Transverse colon (tissue), 4 donors: ENCODE results near the gene ME3. TPM values are rescaled to one million over a fixed set of nuclear protein-coding genes. Genes with fewer than 3 reads are reported as not detected.

Experiments used
- DNase-seq: peaks from one replicate; pipeline ENCODE4 v3.0.0-alpha.2; 2019
- H3K27ac ChIP-seq, 4 donors: fragments of 200-600 bp; sonication (generic); 2 replicates each; pipeline ENCODE4 v1.5.1; 2016 to 2018; ENCODE audit warnings: inconsistent platforms in 4 of 4
- H3K27me3 ChIP-seq: fragments of 200-600 bp; sonication (generic); 2 replicates; pipeline ENCODE4 v1.5.1; 2017; ENCODE audit warnings: inconsistent platforms
- H3K36me3 ChIP-seq, 4 donors: fragments of 200-600 bp; sonication (generic); 2 replicates each; pipeline ENCODE4 v1.5.1; 2017 to 2019; ENCODE audit warnings: inconsistent platforms in 4 of 4
- H3K4me1 ChIP-seq, 4 donors: fragments of 200-600 bp; sonication (generic); 2 replicates each; pipeline ENCODE4 v1.5.1; 2017 to 2020; ENCODE audit warnings: inconsistent platforms in 4 of 4
- H3K4me3 ChIP-seq, 4 donors: fragments of 200-600 bp; sonication (generic); 1 replicate in 1 of 4; 2 replicates in 3 of 4; pipeline versions ENCODE4 v1.5.1 to v1.6.1; 2017 to 2019; ENCODE audit warnings: inconsistent platforms in 4 of 4
- H3K9me3 ChIP-seq, 2 donors: fragments of 200-600 bp; sonication (generic); 2 replicates each; pipeline ENCODE4 v1.5.1; 2017 to 2019; ENCODE audit warnings: inconsistent platforms in 2 of 2
- CTCF ChIP-seq, 5 experiments: fragments of 200-600 bp in 3 of 5; fragments of 450-650 bp in 2 of 5; sonication (generic) in 3 of 5; IDR thresholded peaks; 1 replicate in 2 of 5; 2 replicates in 3 of 5; pipeline ENCODE4 v1.5.1; 2016 to 2017; ENCODE audit warnings: antibody characterized with exemption in 5 of 5, inconsistent platforms in 3 of 5, mild to moderate bottlenecking in 2 of 5, moderate library complexity in 1 of 5
- EP300 ChIP-seq: sonication (generic); formaldehyde crosslinking; IDR thresholded peaks from one replicate; pipeline ENCODE4 v1.6.1; 2017; ENCODE audit warnings: antibody characterized with exemption, low read depth
- POLR2A ChIP-seq: fragments of 450-650 bp; IDR thresholded peaks from one replicate; pipeline ENCODE4 v1.6.1; 2016; ENCODE audit warnings: antibody characterized with exemption, mild to moderate bottlenecking, moderate library complexity
- POLR2AphosphoS5 ChIP-seq, 3 donors: sonication (generic); formaldehyde crosslinking; IDR thresholded peaks; one replicate each; pipeline ENCODE4 v1.6.1; 2016; ENCODE audit warnings: antibody characterized with exemption in 3 of 3
- WGBS, 2 donors: methylation state at CpG; one replicate each; pipeline ENCODE4 v1.1.5; 2018; ENCODE audit warnings: low coverage in 1 of 2; 5-methylcytosine and 5-hydroxymethylcytosine counted together
- in situ Hi-C, 4 donors: fragments of 200-750 bp; cut with MboI; loops; one replicate each; pipeline versions ENCODE4 v1.15.0 to v1.15.1; 2017; ENCODE audit warnings: low sequenced_read_pairs in 3 of 4, low pct_ligation_motif_present in 1 of 4, low pct_unique_long_range_greater_than_20kb in 1 of 4
- intact Hi-C: fragments of 100-400 bp; cut with DNase I; formaldehyde crosslinking; loops from one replicate; pipeline ENCODE4 v1.15.1; 2023; ENCODE audit warnings: low total_unique reads
- total RNA-seq, 4 donors: library from RNA; depleted of rRNA; stranded (reverse); fragments of >200 nt; gene quantifications; one replicate each; pipeline ENCODE4 v1.1.0, GENCODE V29; 2016

Gene ME3
- total RNA-seq, 4 donors from 2014 or later: 91.8 to 258 (median 116) TPM

- H3K9me3 ChIP-seq: no peaks in the 10 kb centered on the region
- TF ChIP-seq POLR2AphosphoS5 (IDR thresholded peaks at IDR 0.05) (no peak), CTCF (IDR thresholded peaks at IDR 0.05) (no peak), POLR2A (no peak), EP300 (no peak)
- in situ Hi-C loops (no loop called here), intact Hi-C loops (no loop called here)
- no peak overlapping the region for H3K27ac ChIP-seq
- no peak for DNase-seq
- H3K4me1 ChIP-seq: no peaks in the 10 kb centered on the region
- H3K27me3 ChIP-seq: no peaks in the 10 kb centered on the region
- H3K36me3 ChIP-seq: no peaks in the 10 kb centered on the region
- no peak overlapping the region for H3K4me3 ChIP-seq
These were observed 181.8 kb downstream of the ME3 start for GRCh38 chr11:86490582-86490981.

DNA sequence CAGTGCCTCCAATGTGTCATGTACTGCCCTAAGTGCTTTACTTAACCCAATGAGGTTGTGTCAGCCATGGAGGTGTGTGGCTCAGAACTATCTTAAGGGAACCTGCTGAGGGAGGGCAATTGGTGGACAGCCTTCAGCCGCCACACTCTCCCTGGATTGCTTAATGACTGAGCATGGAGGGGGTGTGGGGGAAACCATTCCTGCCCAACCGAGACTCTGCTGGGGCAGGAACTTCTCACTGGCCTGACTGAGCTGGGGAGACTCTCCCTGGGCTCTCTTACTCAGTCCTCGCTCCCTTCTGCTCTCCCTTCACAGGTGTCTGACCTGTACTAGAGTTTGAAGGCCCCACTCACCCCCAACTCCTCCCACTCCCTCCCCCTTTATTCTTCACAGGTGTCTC, 183.0 kb downstream of the ME3 start:
- TF ChIP-seq EP300 (no peak), POLR2A (no peak)
- Histone ChIP-seq H3K27ac (no peak overlapping the region), H3K36me3 (no peaks in the 10 kb centered on the region), H3K4me3 (no peak overlapping the region), H3K9me3 (no peaks in the 10 kb centered on the region), H3K27me3 (no peaks in the 10 kb centered on the region), H3K4me1 (no peaks in the 10 kb centered on the region)
- 92 to 94% methylated on average over 2 to 3 of the region's 3 CpGs for WGBS, 2 donors
- in situ Hi-C loops: no loop called here
- intact Hi-C loops: no loop called here
- no peak for DNase-seq

- Histone ChIP-seq H3K4me1 (no peaks in the 10 kb centered on the region), H3K36me3 (no peaks in the 10 kb centered on the region), H3K27ac (no peak overlapping the region), H3K4me3 (no peak overlapping the region), H3K27me3 (no peaks in the 10 kb centered on the region), H3K9me3 (no peaks in the 10 kb centered on the region)
- in situ Hi-C loops (no loop called here), intact Hi-C loops (no loop called here)
- no peak for DNase-seq
- TF ChIP-seq CTCF (IDR thresholded peaks at IDR 0.05): no peak
- no peak for TF ChIP-seq POLR2AphosphoS5 (IDR thresholded peaks at IDR 0.05)
- no peak for TF ChIP-seq EP300
- no peak for TF ChIP-seq POLR2A
- 81 to 89% methylated on average over 3 to 4 of the region's 4 CpGs for WGBS, 2 donors
These were observed 183.9 kb downstream of the ME3 start for GRCh38 chr11:86488553-86488952.

- intact Hi-C loops: no loop called here
- Histone ChIP-seq H3K9me3 (no peaks in the 10 kb centered on the region), H3K4me3 (no peak overlapping the region), H3K27me3 (no peaks in the 10 kb centered on the region), H3K36me3 (no peaks in the 10 kb centered on the region), H3K4me1 (no peaks in the 10 kb centered on the region), H3K27ac (no peak overlapping the region)
- no peak for DNase-seq
- no peak for TF ChIP-seq POLR2AphosphoS5 (IDR thresholded peaks at IDR 0.05)
- no peak for TF ChIP-seq CTCF (IDR thresholded peaks at IDR 0.05)
- TF ChIP-seq EP300: no peak
- no peak for TF ChIP-seq POLR2A
- in situ Hi-C loops: no loop called here
- WGBS, 2 donors: 93% methylated on average over 7 of the region's 7 CpGs; no CpG with 5 or more reads in 1 of the 2 donors
These were observed 184.7 kb downstream of the ME3 start for GRCh38 chr11:86487671-86488070.

DNA sequence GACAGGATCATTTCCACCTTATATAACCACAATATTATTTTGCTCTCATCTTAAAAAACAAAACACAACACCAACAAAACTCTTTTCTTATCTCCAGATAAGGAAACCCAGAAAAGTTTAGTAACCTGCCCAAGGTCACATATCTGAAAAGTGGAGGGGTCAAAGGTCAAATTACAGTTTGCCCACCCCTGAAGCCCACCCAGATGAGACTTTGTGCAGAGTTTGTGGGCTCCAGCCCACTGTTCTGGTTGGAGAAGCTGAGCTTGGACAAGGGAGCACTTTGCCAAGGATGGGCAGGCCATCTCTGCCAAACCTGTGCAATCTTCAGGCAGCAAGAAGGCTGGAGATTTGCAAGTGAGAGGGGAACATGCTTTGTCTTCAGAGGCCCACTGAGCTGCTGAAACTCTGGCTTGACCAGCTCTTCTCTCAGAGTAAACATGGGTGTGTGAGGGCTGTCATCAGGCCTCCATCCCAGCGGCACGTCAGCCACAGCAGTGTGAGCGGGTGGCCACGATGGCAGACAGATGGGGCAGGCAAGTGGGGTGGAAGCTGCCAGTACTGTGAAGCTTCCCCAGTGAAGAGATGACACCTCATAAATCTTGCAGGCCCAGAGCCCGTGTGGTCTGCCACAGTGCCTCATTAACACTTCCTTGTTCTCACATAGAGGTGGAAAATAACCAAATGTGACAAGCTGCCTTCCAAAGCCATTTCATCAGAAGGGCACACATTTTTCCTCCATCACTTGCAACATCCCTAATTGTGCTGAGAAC, 186.0 kb downstream of the ME3 start:
- Histone ChIP-seq H3K27ac (no peak overlapping the region), H3K4me3 (no peak overlapping the region), H3K27me3 (no peaks in the 10 kb centered on the region), H3K9me3 (no peaks in the 10 kb centered on the region), H3K4me1 (no peaks in the 10 kb centered on the region), H3K36me3 (no peaks in the 10 kb centered on the region)
- TF ChIP-seq POLR2A (no peak), POLR2AphosphoS5 (IDR thresholded peaks at IDR 0.05) (no peak), CTCF (IDR thresholded peaks at IDR 0.05) (no peak), EP300 (no peak)
- DNase-seq: no peak
- in situ Hi-C loops: no loop called here
- 54% methylated on average over 2 to 5 of the region's 5 CpGs for WGBS, 2 donors
- intact Hi-C loops: no loop called here
